Thyroid gland (tissue), 4 donors: Measurements from ENCODE around the gene ACTA2. TPM values are rescaled to one million over a fixed set of nuclear protein-coding genes. Genes with fewer than 3 reads are reported as not detected.
A peak's percentile ranks its signal among the peaks of the same experiment; 100 is the strongest.

Source experiments
- DNase-seq, 2 donors: peaks; one replicate each; pipeline ENCODE4 v3.0.0-alpha.2; 2019
- H3K27ac ChIP-seq, 3 donors: fragments of 200-600 bp; sonication (generic); 1 replicate in 2 of 3; 2 replicates in 1 of 3; pipeline ENCODE4 v1.5.1; 2016 to 2019; ENCODE audit warnings: mild to moderate bottlenecking in 1 of 3, moderate library complexity in 1 of 3
- H3K27me3 ChIP-seq: fragments of 200-600 bp; sonication (generic); one replicate; pipeline ENCODE4 v1.5.1; 2019
- H3K36me3 ChIP-seq, 2 donors: fragments of 200-600 bp; sonication (generic); one replicate each; pipeline ENCODE4 v1.5.1; 2016 to 2019
- H3K4me1 ChIP-seq, 2 donors: fragments of 200-600 bp; sonication (generic); one replicate each; pipeline ENCODE4 v1.5.1; 2017 to 2019
- H3K4me3 ChIP-seq, 3 donors: fragments of 200-600 bp; sonication (generic); replicated peaks in 1 of 3; 1 replicate in 2 of 3; 2 replicates in 1 of 3; pipeline ENCODE4 v1.5.1; 2016; ENCODE audit warnings: mild to moderate bottlenecking in 1 of 3
- H3K9me3 ChIP-seq: fragments of 200-600 bp; sonication (generic); one replicate; pipeline ENCODE4 v1.5.1; 2017
- POLR2A ChIP-seq, 2 donors: fragments of 450-650 bp; IDR thresholded peaks; one replicate each; pipeline ENCODE4 v1.6.1; 2017; ENCODE audit warnings: antibody characterized with exemption in 2 of 2, mild to moderate bottlenecking in 2 of 2, moderate library complexity in 1 of 2
- WGBS, 2 donors: methylation state at CpG; one replicate each; pipeline ENCODE4 v1.1.5; 2017; 5-methylcytosine and 5-hydroxymethylcytosine counted together
- intact Hi-C: fragments of 100-400 bp; cut with DNase I; formaldehyde crosslinking; loops from one replicate; pipeline ENCODE4 v1.15.1; 2023
- total RNA-seq, 4 donors: library from RNA; depleted of rRNA; stranded (reverse); fragments of >200 nt; gene quantifications; one replicate each; pipeline ENCODE4 v1.2.3, GENCODE V29; 2016
- TF ChIP-seq, protein P1 (sequence below), 6 experiments: fragments of 200-600 bp in 3 of 6; fragments of 450-650 bp in 3 of 6; sonication (generic) in 3 of 6; IDR thresholded peaks; one replicate each; pipeline ENCODE4 v1.5.1; 2016 to 2019; ENCODE audit warnings: antibody characterized with exemption in 6 of 6, mild to moderate bottlenecking in 2 of 6, inconsistent platforms in 1 of 6, moderate library complexity in 1 of 6

Gene ACTA2
- total RNA-seq, 4 donors from 2014 or later, result 61.5 to 173 (median 72.2) TPM

DNA sequence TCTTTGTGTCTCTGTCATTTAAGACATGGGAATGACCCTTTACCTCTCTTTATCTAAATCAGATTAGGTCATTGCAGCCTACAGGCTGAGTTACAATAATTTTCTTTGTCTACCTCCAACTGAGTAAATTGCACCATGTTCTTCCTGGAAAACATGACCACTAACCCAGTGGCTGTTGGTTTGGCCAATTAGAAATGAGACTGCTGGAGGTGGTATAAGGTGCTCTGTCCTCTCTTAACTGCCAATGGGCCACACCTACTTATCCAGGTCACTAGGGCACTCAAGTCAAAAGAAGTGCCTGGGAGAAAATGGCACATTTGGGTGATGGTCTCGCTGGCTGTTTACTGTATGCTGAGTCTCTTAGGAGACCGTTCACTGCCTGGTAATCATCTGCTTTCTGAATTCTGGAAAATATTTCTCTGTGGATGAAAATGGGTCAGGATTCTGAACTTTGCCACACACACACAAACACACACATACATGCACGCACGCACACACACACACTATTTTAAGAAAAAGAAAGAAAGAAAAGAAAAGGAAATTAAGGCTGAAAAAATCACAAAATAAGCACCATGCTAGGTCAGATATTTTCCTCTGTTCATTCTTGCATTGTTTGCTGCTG, 56.1 kb downstream of the ACTA2 start:
- TF ChIP-seq POLR2A (IDR thresholded peaks at IDR 0.05), result no peak
- TF ChIP-seq, protein P1, sequence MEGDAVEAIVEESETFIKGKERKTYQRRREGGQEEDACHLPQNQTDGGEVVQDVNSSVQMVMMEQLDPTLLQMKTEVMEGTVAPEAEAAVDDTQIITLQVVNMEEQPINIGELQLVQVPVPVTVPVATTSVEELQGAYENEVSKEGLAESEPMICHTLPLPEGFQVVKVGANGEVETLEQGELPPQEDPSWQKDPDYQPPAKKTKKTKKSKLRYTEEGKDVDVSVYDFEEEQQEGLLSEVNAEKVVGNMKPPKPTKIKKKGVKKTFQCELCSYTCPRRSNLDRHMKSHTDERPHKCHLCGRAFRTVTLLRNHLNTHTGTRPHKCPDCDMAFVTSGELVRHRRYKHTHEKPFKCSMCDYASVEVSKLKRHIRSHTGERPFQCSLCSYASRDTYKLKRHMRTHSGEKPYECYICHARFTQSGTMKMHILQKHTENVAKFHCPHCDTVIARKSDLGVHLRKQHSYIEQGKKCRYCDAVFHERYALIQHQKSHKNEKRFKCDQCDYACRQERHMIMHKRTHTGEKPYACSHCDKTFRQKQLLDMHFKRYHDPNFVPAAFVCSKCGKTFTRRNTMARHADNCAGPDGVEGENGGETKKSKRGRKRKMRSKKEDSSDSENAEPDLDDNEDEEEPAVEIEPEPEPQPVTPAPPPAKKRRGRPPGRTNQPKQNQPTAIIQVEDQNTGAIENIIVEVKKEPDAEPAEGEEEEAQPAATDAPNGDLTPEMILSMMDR (IDR thresholded peaks at IDR 0.05), result no peak
- no peaks in the 10 kb centered on the region for H3K36me3 ChIP-seq
- H3K27me3 ChIP-seq, result no peaks in the 10 kb centered on the region
- intact Hi-C loops, result no loop called here
- WGBS, 2 donors, result 75 to 89% methylated on average over 4 of the region's 4 CpGs
- H3K9me3 ChIP-seq, result no peaks in the 10 kb centered on the region
- peaks cover 12 to 18% of the 10 kb centered on the region in 2 donors for H3K4me1 ChIP-seq
- no peak for DNase-seq
- H3K27ac ChIP-seq, result peak overlapping the region in 1 of 3 donors; percentile 69
- no peak overlapping the region for H3K4me3 ChIP-seq

DNA sequence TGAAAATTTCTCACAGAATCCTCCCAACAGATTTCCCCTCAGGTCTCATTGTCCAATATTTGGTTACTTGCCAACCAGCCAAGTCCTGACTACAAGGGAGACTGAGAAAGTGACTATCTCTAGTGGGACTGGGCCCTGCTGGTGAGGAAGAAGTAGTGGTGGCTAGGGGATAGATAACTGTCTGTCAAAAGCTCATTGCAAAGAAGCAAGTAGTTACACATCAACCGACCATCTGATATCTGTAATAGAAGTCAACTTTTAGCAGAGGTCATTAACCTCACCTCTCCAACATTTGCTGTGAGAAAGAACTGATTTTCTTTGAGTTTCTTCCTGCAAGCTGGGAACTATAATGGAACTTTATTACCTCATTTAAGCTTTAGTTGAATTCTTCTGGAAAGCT, 57.3 kb downstream of the ACTA2 start:
- Histone ChIP-seq H3K36me3 (no peaks in the 10 kb centered on the region), H3K27ac (no peak overlapping the region), H3K9me3 (no peaks in the 10 kb centered on the region), H3K4me3 (no peak overlapping the region), H3K27me3 (no peaks in the 10 kb centered on the region), H3K4me1 (peaks cover 12 to 18% of the 10 kb centered on the region in 2 donors)
- 89% methylated on average over 1 of the region's 1 CpG for WGBS, 2 donors
- DNase-seq, result no peak
- no peak for TF ChIP-seq POLR2A (IDR thresholded peaks at IDR 0.05)
- TF ChIP-seq, protein P1 (IDR thresholded peaks at IDR 0.05), result no peak
- intact Hi-C loops, result no loop called here

DNA sequence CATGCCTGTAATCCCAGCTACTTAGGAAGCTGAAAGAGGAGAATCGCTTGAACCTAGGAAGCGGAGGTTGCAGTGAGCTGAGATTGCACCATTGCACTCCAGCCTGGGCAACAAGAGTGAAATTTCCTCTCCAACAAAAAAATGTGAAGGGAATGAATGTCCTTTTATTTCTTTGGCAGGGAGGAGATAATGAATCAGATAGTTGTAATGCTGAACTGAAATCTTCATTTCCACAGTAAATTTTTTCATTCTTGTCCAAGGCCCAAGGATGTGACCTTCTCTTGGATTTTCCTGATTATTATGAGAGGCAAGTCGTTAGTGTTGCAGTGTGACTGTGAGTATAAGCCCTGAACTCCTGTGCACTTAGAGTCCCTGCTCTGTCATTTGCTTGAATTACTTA, 59.0 kb downstream of the ACTA2 start:
- 83 to 87% methylated on average over 3 of the region's 3 CpGs for WGBS, 2 donors
- no peaks in the 10 kb centered on the region for H3K9me3 ChIP-seq
- H3K4me1 ChIP-seq, result peaks cover 12 to 18% of the 10 kb centered on the region in 2 donors
- H3K27me3 ChIP-seq, result no peaks in the 10 kb centered on the region
- H3K27ac ChIP-seq, result no peak overlapping the region
- intact Hi-C loops, result no loop called here
- TF ChIP-seq, protein P1 (IDR thresholded peaks at IDR 0.05), result no peak
- no peak for TF ChIP-seq POLR2A (IDR thresholded peaks at IDR 0.05)
- H3K36me3 ChIP-seq, result no peaks in the 10 kb centered on the region
- no peak overlapping the region for H3K4me3 ChIP-seq
- DNase-seq, result no peak

DNA sequence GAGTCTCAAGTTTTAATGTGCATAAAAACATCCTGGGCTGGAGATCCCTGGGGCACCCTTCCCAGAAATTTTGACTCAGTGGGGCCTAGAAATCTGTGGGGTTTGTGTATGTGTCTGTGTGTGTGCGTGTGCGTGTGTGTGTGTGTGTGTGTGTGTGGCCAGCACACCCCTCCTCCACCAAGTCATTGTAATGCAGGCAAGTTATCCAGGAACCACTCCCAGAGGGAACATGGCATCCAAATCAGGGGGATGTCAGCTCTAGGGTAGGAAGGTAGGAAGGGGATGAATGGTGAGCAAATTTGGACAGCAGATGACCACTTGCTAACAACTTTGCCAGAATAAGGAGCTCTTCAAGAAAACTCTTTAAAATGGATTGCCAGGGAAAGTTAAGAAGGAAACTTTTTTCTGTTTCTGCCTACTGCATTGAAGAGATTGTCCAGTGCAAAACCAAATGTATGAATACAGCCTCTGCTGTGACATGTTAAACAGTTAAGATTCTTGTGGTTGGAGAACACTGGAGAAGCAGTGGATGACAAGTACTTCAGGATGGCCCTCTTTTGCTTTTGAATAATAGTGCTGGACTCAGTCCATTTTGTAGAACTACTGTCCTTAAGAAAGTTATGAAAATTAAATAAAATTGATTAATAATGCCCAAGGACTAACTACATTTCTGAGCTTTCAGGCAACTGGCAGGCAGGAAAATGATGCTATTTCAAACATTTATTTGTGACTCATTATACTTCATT, 60.2 kb downstream of the ACTA2 start:
- Histone ChIP-seq H3K27ac (no peak overlapping the region), H3K27me3 (no peaks in the 10 kb centered on the region), H3K9me3 (no peaks in the 10 kb centered on the region), H3K4me1 (peaks cover 6 to 12% of the 10 kb centered on the region in 2 donors), H3K36me3 (no peaks in the 10 kb centered on the region), H3K4me3 (no peak overlapping the region)
- DNase-seq, result no peak
- WGBS, 2 donors, result 70 to 100% methylated on average over 2 of the region's 2 CpGs
- intact Hi-C loops, result no loop called here
- TF ChIP-seq, protein P1 (IDR thresholded peaks at IDR 0.05), result no peak
- TF ChIP-seq POLR2A (IDR thresholded peaks at IDR 0.05), result no peak
